Measurements from ENCODE around the gene CRY1. TPM values are rescaled to one million over a fixed set of nuclear protein-coding genes. Genes with fewer than 3 reads are reported as not detected.
"Not testable (repeated sequence)": the region's sequence is repeated elsewhere in the genome, so short reads cannot be mapped to it uniquely, and the experiment has no call there.

The CRY1 gene
- total and polyA plus RNA-seq, 8 donors: 19.4 to 33.7 (median 27.4) TPM

GRCh38 chr12:107109726-107110719 lies 16.7 kb upstream of the CRY1 start:
- H3K4me1 ChIP-seq: no peaks in the 10 kb centered on the region
- no peak for ATAC-seq
- intact Hi-C loops (cut with DNase I): no loop called here

GRCh38 chr12:107108995-107109508 lies 15.7 kb upstream of the CRY1 start:
- intact Hi-C loops (cut with DNase I): no loop called here
- Histone ChIP-seq H3K4me3 (no peak overlapping the region), H3K4me1 (no peaks in the 10 kb centered on the region), H3K27ac (no peak overlapping the region), H3K9me3 (no peaks in the 10 kb centered on the region), H3K27me3 (peaks cover 0 to 4% of the 10 kb centered on the region in 2 donors), H3K36me3 (no peaks in the 10 kb centered on the region)
- no peak for DNase-seq
- no peak for ATAC-seq
- TF ChIP-seq, protein P1, sequence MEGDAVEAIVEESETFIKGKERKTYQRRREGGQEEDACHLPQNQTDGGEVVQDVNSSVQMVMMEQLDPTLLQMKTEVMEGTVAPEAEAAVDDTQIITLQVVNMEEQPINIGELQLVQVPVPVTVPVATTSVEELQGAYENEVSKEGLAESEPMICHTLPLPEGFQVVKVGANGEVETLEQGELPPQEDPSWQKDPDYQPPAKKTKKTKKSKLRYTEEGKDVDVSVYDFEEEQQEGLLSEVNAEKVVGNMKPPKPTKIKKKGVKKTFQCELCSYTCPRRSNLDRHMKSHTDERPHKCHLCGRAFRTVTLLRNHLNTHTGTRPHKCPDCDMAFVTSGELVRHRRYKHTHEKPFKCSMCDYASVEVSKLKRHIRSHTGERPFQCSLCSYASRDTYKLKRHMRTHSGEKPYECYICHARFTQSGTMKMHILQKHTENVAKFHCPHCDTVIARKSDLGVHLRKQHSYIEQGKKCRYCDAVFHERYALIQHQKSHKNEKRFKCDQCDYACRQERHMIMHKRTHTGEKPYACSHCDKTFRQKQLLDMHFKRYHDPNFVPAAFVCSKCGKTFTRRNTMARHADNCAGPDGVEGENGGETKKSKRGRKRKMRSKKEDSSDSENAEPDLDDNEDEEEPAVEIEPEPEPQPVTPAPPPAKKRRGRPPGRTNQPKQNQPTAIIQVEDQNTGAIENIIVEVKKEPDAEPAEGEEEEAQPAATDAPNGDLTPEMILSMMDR (IDR thresholded peaks at IDR 0.05): no peak

More at GRCh38 chr12:107109726-107110719, 16.7 kb upstream of the CRY1 start:
- no peaks in the 10 kb centered on the region for H3K9me3 ChIP-seq
- H3K36me3 ChIP-seq: no peaks in the 10 kb centered on the region
- no peak for DNase-seq
- peaks cover 0 to 4% of the 10 kb centered on the region in 2 donors for H3K27me3 ChIP-seq
- TF ChIP-seq, protein P1 (IDR thresholded peaks at IDR 0.05): no peak
- no peak overlapping the region for H3K4me3 ChIP-seq
- no peak overlapping the region for H3K27ac ChIP-seq

GRCh38 chr12:107108366-107108765 lies 15.0 kb upstream of the CRY1 start:
- intact Hi-C loops (cut with DNase I); H3K27ac ChIP-seq; ATAC-seq; H3K36me3 ChIP-seq; H3K4me3 ChIP-seq; DNase-seq; H3K27me3 ChIP-seq; H3K4me1 ChIP-seq; H3K9me3 ChIP-seq: not testable (repeated sequence)

DNA sequence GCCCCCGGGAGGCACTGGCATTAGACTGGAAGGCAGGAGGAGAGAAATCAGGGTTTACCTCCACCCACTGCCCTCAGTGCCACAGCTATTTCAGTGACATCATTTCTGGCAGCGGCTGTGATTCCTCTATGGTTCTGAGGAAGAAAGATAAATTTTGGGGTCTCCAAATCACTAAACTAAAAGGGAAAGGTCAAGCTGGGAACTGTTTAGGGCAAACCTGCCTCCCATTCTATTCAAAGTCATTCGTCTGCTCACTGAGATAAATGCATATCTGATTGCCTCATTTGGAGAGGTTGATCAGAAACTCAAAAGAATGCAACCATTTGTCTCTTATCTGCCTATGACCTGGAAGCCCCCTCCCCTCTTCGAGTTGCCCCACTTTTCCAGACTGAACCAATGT lies 14.0 kb upstream of the CRY1 start:
- ATAC-seq: no peak
- no peaks in the 10 kb centered on the region for H3K9me3 ChIP-seq
- DNase-seq: no peak
- H3K36me3 ChIP-seq: no peaks in the 10 kb centered on the region
- peaks cover 0 to 4% of the 10 kb centered on the region in 2 donors for H3K27me3 ChIP-seq
- H3K27ac ChIP-seq: no peak overlapping the region
- intact Hi-C loops (cut with DNase I): no loop called here
- H3K4me1 ChIP-seq: no peaks in the 10 kb centered on the region
- H3K4me3 ChIP-seq: no peak overlapping the region
- TF ChIP-seq, protein P1 (IDR thresholded peaks at IDR 0.05): no peak

DNA sequence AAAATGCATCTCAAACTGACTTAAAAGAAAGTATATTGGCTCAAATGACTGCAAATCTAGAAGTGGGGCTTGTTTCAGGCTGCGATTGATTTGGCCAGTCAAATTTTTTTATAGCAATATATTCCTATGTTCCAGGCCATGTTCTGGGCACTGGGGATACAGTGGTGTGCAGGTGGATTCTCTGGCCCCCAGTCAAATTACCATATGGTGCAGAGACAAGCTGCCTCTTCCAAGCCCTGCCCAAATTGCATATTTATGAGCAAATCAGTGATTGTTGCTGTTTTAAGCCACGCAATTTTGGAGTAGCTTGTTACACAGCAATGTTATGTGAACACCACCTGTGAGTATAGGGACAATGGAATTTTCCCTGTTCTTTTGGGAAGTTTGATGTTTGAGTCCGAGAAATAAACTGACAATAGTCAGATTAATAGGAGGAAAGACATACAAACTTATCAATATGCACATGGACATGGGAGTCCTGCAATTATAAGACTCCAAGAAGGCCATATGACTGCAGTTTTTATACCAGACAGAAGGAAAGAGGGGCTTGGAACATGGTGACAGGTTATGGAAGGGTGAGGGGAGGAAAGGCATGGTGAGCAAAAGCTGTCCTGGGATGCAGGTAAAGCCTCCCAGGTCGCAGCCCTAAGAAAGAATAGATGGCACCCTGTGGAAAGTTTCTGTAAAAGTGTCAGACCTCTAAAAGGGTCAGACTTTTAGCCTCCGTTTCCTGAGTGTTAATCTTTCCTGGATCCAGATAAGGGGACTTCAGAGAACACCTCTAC lies 13.1 kb upstream of the CRY1 start:
- no peaks in the 10 kb centered on the region for H3K27me3 ChIP-seq
- ATAC-seq: no peak
- no peaks in the 10 kb centered on the region for H3K36me3 ChIP-seq
- no peak for DNase-seq
- no peaks in the 10 kb centered on the region for H3K4me1 ChIP-seq
- no peak overlapping the region for H3K27ac ChIP-seq
- intact Hi-C loops (cut with DNase I): no loop called here
- H3K4me3 ChIP-seq: no peak overlapping the region
- no peaks in the 10 kb centered on the region for H3K9me3 ChIP-seq
- TF ChIP-seq, protein P1 (IDR thresholded peaks at IDR 0.05): no peak

Data from left lung (tissue), 10 donors.